HG02884 (cell line): Measurements from ENCODE around the gene THTPA.
"Not testable (repeated sequence)": the region's sequence is repeated elsewhere in the genome, so short reads cannot be mapped to it uniquely, and the experiment has no call there.

Experiments
- ATAC-seq: cut with Tn5 transposase; IDR thresholded peaks from one replicate; pipeline ENCODE4 v1.9.1; 2021; ENCODE audit warnings: mild to moderate bottlenecking, moderate library complexity; ENCODE audit not compliant: unreplicated experiment

The THTPA gene

GRCh38 chr14:23532658-23533057 is 23.4 kb upstream of the THTPA start:
- ATAC-seq, result no peak

GRCh38 chr14:23533652-23534435 is 22.2 kb upstream of the THTPA start:
- ATAC-seq, result no peak

GRCh38 chr14:23535943-23536342 is 20.1 kb upstream of the THTPA start:
- no peak for ATAC-seq

- no peak for ATAC-seq
Observed at GRCh38 chr14:23536494-23536893, 19.6 kb upstream of the THTPA start.

GRCh38 chr14:23536906-23537305 is 19.2 kb upstream of the THTPA start:
- not testable (repeated sequence) for ATAC-seq

- no peak for ATAC-seq
Observed at GRCh38 chr14:23537351-23538049, 18.6 kb upstream of the THTPA start.

- no peak for ATAC-seq
Observed at GRCh38 chr14:23538050-23538718, 17.9 kb upstream of the THTPA start.

- no peak for ATAC-seq
Observed at GRCh38 chr14:23538785-23539184, 17.3 kb upstream of the THTPA start.

GRCh38 chr14:23539248-23540140 is 16.6 kb upstream of the THTPA start:
- no peak for ATAC-seq

- no peak for ATAC-seq
Observed at GRCh38 chr14:23540141-23540469, 16.0 kb upstream of the THTPA start.

- no peak for ATAC-seq
Observed at GRCh38 chr14:23542261-23542660, 13.8 kb upstream of the THTPA start.

- no peak for ATAC-seq
Observed at GRCh38 chr14:23543403-23543802, 12.7 kb upstream of the THTPA start.

GRCh38 chr14:23544511-23545447 is 11.3 kb upstream of the THTPA start:
- no peak for ATAC-seq

GRCh38 chr14:23545740-23546365 is 10.2 kb upstream of the THTPA start:
- no peak for ATAC-seq

- no peak for ATAC-seq
Observed at GRCh38 chr14:23546450-23547035, 9.5 kb upstream of the THTPA start.

GRCh38 chr14:23547924-23548323 is 8.1 kb upstream of the THTPA start:
- ATAC-seq, result no peak

- ATAC-seq, result no peak
Observed at GRCh38 chr14:23548351-23549318, 7.4 kb upstream of the THTPA start.
